Neural progenitor cell (in vitro differentiated cells): ENCODE results near the gene DOK3.

Experiments
- EZH2 ChIP-seq: fragments of 200-600 bp; sonication (generic); IDR thresholded peaks from 2 replicates; pipeline ENCODE4 v1.6.1; 2017; ENCODE audit warnings: antibody characterized with exemption, mild to moderate bottlenecking, moderate library complexity
- EZH2phosphoT487 ChIP-seq: fragments of 200-600 bp; sonication (generic); IDR thresholded peaks from 2 replicates; pipeline ENCODE4 v1.6.1; 2017; ENCODE audit warnings: antibody characterized with exemption
- TF ChIP-seq, protein P1 (sequence below): fragments of 200-600 bp; sonication (generic); IDR thresholded peaks from 2 replicates; pipeline ENCODE4 v1.5.1; 2017; ENCODE audit warnings: antibody characterized with exemption, mild to moderate bottlenecking

DNA sequence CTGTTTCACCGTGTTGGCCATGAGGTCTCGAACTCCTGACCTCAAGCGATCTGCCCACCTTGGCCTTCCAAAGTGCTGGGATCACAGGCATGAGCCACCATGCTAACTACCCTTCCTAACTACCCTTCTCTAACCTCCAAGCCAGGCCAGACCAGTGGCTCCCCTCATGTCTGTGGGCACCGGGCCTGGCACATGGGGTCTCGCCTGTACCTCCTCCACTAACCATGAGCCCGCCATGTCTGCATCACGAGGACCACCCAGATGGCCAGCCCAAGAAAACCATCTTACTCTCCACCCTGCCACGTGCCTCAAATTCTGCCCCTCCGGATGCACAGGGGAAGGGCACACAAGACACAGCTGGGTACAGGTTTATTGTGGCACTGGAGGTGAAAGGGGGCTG lies 26.6 kb downstream of the DOK3 start:
- TF ChIP-seq, protein P1, sequence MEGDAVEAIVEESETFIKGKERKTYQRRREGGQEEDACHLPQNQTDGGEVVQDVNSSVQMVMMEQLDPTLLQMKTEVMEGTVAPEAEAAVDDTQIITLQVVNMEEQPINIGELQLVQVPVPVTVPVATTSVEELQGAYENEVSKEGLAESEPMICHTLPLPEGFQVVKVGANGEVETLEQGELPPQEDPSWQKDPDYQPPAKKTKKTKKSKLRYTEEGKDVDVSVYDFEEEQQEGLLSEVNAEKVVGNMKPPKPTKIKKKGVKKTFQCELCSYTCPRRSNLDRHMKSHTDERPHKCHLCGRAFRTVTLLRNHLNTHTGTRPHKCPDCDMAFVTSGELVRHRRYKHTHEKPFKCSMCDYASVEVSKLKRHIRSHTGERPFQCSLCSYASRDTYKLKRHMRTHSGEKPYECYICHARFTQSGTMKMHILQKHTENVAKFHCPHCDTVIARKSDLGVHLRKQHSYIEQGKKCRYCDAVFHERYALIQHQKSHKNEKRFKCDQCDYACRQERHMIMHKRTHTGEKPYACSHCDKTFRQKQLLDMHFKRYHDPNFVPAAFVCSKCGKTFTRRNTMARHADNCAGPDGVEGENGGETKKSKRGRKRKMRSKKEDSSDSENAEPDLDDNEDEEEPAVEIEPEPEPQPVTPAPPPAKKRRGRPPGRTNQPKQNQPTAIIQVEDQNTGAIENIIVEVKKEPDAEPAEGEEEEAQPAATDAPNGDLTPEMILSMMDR = no peak
- TF ChIP-seq EZH2 (no peak), EZH2phosphoT487 (no peak)
